GM23338 (cell line): Measurements from ENCODE around the gene GIMAP1.

Source experiments
- EZH2 ChIP-seq: fragments of 200-600 bp; sonication (generic); IDR thresholded peaks from one replicate; pipeline ENCODE4 v1.8.0; 2017; ENCODE audit warnings: antibody characterized with exemption, mild to moderate bottlenecking, low read depth; ENCODE audit not compliant: unreplicated experiment
- EZH2phosphoT487 ChIP-seq: fragments of 200-600 bp; sonication (generic); IDR thresholded peaks from one replicate; pipeline ENCODE4 v1.8.1; 2018; ENCODE audit warnings: antibody characterized with exemption; ENCODE audit not compliant: unreplicated experiment
- POLR2AphosphoS5 ChIP-seq: IDR thresholded peaks from 2 replicates; pipeline ENCODE4 v1.6.1; 2016; ENCODE audit warnings: antibody characterized with exemption, low read depth
- ZNF462 ChIP-seq: fragments of 250-450 bp; sonication (Bioruptor Pico); IDR thresholded peaks from 2 replicates; pipeline ENCODE4 v1.5.0; 2020; ENCODE audit warnings: mild to moderate bottlenecking, moderate library complexity
- TF ChIP-seq, protein P1 (sequence below), 2 experiments: fragments of 200-600 bp in 1 of 2; sonication (generic) in 1 of 2; conservative IDR thresholded peaks; 2 replicates each; pipeline versions ENCODE4 v1.5.1 to v1.6.1; 2016 to 2017; ENCODE audit warnings: antibody characterized with exemption in 2 of 2, low read depth in 2 of 2, mild to moderate bottlenecking in 2 of 2, moderate library complexity in 1 of 2

DNA sequence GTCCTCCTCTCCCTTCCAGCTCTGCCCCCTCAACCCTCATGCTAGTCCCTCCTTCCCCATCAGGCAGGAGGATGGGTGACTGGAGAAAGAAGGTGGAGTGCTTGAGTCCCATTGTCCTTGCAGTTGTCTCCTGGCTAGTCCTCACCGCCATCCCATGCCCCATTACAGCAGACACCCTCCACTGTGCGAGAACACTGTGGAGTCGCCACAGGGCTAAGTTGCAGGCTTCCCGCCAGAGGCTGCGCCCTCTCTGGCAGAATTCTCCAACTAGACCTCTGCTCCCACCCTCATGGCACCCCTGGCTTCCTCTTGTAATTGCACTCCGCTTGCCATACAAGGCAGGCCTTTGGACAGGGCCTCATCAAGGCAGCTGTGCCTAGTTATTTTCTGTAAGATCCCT, 27.8 kb upstream of the GIMAP1 start:
- TF ChIP-seq, protein P1, sequence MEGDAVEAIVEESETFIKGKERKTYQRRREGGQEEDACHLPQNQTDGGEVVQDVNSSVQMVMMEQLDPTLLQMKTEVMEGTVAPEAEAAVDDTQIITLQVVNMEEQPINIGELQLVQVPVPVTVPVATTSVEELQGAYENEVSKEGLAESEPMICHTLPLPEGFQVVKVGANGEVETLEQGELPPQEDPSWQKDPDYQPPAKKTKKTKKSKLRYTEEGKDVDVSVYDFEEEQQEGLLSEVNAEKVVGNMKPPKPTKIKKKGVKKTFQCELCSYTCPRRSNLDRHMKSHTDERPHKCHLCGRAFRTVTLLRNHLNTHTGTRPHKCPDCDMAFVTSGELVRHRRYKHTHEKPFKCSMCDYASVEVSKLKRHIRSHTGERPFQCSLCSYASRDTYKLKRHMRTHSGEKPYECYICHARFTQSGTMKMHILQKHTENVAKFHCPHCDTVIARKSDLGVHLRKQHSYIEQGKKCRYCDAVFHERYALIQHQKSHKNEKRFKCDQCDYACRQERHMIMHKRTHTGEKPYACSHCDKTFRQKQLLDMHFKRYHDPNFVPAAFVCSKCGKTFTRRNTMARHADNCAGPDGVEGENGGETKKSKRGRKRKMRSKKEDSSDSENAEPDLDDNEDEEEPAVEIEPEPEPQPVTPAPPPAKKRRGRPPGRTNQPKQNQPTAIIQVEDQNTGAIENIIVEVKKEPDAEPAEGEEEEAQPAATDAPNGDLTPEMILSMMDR (conservative IDR thresholded peaks at IDR 0.05; ENCODE audit: low read depth in 2 of 2): no peak
- no peak for TF ChIP-seq EZH2
- TF ChIP-seq POLR2AphosphoS5: no peak
- no peak for TF ChIP-seq EZH2phosphoT487
- no peak for TF ChIP-seq ZNF462 (CRISPR knock-in tag)
